Mammary epithelial cell (primary cell): Measurements from ENCODE around the gene PDCD5.
"Not testable (repeated sequence)": the region's sequence is repeated elsewhere in the genome, so short reads cannot be mapped to it uniquely, and the experiment has no call there.

Source experiments
- CTCF ChIP-seq, 2 donors: IDR thresholded peaks in 1 of 2; conservative IDR thresholded peaks in 1 of 2; 2 replicates each; pipeline ENCODE4 v1.5.1; 2011 to 2012; ENCODE audit warnings: inconsistent platforms in 2 of 2, low read length in 2 of 2, mild to moderate bottlenecking in 2 of 2, control low read depth in 1 of 2, low read depth in 1 of 2; ENCODE audit not compliant: insufficient read depth in 1 of 2; ENCODE audit errors: extremely low read depth in 1 of 2
- EZH2 ChIP-seq: IDR thresholded peaks from 2 replicates; pipeline ENCODE4 v1.6.1; 2012; ENCODE audit warnings: low read length, inconsistent platforms, borderline replicate concordance

GRCh38 chr19:32572700-32573491 lies 8.1 kb upstream of the PDCD5 start:
- TF ChIP-seq CTCF (conservative IDR thresholded peaks at IDR 0.05 in 1 of 2, IDR thresholded peaks at IDR 0.05 in 1 of 2; ENCODE audit: extremely low read depth in 1 of 2, insufficient read depth in 1 of 2, low read depth in 1 of 2, low read length in 2 of 2); EZH2: not testable (repeated sequence)
